HG02759 (cell line): ENCODE measurements around the gene NT5DC4.
"Not testable (repeated sequence)": the region's sequence is repeated elsewhere in the genome, so short reads cannot be mapped to it uniquely, and the experiment has no call there.

Source experiments
- ATAC-seq: cut with Tn5 transposase; IDR thresholded peaks from one replicate; pipeline ENCODE4 v1.9.1; 2021; ENCODE audit warnings: mild to moderate bottlenecking, moderate library complexity; ENCODE audit not compliant: unreplicated experiment

Gene NT5DC4

DNA sequence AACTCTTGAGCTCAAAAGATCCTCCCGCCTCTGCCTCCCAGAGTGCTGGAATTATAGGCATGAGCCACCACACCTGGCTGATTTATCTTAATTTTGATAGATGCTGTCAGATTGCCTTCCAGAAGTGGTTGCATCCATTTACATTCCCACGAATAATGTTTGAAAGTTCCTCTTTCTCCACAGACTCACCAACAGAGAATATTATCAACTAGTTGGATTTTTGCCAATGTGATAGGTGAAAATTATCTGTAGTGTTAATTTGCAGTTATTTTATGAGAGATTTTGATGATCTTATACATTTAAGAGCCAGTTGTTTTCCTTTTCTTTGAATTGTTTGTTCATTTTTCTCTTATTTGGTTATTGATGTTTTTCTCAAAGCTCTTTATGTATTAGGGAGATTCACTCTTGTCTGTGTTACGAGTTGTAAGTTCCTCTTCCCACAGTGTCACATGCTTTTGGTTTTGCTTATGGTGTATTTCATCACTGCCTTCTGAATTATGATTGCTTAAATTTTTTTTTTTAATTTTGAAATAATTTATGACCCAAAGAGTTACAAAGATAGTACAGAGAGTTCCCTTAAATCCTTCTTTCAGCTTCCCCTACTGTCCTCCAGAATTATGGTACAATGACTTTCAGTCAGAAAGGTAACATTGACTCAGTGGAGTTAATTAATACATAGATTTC, 20.7 kb upstream of the NT5DC4 start:
- no peak for ATAC-seq

DNA sequence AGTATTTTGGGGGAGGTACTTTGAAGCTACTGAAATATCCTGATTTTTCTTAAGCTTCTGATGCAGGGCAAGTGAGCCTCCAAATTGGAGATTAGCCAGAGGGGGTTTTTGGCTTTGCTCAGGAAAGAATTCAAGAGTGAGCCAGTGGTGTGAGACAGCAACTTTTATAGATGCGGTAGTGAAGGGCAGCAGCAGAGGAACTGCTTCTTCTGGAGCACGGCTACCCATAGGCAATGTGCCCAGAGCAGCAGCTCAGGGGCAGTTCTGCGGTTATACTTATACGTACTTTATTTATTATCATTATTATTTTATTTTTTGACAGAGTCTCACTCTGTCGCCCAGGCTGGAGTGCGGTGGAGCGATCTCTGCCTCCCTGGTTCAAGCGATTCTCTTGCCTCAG, 19.8 kb upstream of the NT5DC4 start:
- ATAC-seq: no peak

DNA sequence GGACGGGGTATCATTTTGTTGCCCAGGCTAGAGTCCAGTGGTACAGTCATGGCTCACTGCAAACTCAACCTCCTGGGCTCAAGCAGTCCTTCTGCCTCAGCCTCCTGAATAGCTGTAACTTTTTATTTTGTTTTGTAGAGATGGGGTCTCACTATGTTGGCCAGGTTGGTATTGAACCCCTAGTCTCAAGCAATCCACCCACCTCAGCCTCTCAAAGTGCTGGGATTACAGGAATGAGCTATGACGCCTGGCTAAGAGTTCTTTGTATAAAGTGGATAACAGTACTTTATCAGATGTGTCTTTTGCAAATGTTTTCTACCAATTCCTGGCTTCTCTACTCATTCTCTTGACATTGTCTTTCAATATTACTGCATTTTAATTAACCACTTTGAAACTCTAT, 17.1 kb upstream of the NT5DC4 start:
- ATAC-seq: no peak

DNA sequence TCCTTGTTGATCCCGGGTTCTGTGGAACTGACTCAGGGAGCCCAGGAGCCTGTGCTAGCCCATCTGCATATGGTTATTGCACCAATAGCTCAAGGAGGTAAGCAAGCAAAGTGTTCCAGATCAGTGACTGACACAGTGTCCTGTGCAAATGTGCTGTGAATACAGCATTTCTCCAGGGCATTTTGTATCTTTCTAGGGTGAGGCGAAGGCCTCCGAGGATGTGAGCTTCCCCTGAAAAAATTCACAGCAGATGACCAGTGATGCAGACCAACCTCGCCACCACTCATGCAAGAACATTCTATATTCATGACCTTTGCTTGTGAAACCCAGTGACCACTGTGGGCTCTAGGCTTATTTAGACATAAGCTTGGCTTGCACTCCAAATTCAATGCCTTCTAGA, 15.2 kb upstream of the NT5DC4 start:
- no peak for ATAC-seq

DNA sequence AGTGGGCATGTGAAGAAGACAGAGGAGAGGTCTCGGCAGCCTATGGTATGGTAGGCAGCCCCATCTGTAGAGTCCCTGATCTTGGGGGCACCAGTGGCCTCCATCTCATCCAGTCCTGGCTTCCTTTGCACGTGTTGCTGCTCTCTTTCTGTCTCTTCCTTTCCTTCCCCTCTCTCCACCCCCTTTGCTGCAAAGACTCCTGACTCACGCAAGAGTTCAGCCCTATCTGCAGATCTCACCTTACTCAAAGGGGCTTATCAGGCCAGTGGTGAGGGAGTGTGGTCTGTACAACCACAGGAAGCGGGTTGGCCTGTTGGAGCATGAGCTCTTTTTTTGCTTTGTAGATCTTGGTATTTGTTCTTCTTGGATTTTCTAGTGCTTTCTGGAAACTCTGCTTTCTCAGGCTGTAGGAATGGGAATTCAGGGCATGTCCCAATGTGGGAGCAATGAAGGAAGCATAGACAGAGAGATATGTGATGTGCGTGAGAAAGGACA, 14.6 kb upstream of the NT5DC4 start:
- ATAC-seq: peak; percentile 47

DNA sequence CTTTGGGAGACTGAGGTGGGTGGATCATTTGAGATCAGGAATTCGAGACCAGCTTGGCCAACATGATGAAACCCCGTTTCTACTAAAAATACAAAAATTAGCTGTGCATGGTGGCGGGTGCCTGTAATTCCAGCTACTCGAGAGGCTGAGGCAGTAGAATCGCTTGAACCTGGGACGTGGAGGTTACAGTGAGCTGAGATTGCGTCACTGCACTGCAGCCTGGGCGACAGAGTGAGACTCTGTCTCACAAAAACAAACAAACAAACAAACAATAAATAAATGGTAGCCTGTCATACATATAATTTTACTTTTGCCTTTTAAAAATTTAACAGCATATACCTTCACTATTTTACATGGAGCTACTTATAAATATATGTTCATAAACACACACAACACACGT, 13.9 kb upstream of the NT5DC4 start:
- ATAC-seq: not testable (repeated sequence)

DNA sequence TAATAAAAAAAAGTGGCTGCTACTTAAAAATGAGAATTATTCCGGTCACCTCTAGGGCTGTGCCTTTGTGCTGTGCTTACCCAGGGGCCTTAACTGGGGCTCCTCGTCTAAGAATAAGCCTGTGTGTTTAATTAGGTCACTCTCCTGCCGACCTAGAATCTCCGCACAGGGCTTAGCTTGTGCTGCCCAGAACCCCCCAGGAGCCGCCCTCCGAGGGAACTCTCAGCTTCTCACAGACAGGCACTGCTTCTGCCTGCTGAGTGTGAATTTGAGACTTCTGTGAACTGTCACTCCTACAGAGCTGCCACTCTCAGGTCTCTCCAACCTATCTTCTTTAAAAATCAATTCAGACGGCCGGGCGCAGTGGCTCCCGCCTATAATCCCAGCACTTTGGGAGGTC, 11.9 kb upstream of the NT5DC4 start:
- ATAC-seq: no peak

DNA sequence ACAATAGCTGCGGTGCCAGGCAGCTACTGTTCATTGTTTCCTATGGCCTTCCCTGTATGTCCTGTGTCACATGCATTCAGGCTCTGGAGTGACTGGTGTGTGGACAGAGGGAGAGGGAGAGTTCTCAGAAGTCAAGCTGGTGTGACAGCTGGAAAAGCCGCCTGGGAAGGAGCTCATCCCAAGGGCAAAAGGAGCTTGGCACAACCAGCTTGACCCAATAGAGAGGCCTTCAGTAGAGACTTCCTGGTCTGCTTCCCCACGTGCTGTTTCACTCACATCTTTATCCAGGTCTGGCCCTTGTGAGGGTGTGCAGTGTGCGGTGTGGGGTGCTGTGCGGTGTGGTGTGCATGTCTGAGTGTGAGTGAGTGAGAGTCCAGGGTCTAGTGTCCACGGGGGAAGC, 11.1 kb upstream of the NT5DC4 start:
- no peak for ATAC-seq

DNA sequence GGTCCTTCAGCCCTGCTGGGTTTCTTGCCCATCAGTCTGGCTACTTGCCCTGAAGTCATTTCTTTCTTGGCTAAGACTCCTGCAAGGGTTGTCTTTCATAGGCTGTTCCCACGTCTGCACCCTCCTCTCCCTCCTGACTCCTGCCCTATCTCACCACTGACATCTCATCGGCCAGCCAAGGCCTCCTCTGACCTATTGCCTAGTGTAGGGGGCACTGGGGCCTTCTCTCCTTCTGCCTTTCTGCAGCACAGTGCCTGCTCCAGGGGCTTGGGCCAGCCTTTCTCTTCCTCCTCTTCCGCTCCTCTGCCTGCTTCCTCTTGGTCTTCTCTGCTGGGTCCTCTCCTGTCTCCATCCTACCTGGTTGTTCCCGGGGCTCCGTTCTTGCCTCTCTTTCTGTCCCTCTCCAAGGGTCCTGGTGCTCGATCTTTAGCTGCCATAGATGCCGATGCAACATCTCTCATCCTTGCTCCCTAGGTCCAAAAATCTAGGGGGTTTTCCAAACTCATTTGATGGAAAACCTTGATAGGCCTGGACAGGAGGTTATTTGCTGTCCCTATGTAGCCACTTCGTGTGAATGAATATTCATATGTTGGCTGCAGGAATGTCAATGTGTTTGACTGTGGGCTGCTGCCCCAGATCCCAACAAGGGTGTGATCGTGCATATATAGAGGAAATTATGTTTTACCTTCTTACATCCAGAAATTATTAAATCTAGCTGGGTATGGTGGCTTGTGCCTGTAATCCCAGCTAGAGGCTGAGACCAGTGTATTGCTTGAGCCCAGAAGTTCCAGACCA, 9.7 kb upstream of the NT5DC4 start:
- no peak for ATAC-seq

DNA sequence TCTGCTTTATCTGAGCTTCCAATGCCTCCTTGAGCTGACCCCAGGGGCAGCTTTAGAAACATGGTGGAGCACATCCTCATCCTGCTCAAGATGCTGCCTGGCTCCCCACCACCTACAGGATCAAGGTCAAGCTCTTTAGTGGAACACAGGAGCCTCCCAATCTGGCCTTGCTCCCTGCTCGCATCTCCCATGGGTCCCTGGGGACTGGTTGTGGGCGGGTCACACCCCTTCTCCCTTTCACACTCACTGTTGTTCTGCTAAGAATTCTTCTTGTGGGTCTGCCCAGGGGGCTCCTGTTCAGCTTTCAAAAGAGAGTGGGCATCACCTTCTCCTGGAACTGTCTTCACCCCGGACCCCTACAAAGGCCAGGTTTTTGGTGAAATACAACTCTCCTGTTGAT, 8.4 kb upstream of the NT5DC4 start:
- ATAC-seq: no peak

DNA sequence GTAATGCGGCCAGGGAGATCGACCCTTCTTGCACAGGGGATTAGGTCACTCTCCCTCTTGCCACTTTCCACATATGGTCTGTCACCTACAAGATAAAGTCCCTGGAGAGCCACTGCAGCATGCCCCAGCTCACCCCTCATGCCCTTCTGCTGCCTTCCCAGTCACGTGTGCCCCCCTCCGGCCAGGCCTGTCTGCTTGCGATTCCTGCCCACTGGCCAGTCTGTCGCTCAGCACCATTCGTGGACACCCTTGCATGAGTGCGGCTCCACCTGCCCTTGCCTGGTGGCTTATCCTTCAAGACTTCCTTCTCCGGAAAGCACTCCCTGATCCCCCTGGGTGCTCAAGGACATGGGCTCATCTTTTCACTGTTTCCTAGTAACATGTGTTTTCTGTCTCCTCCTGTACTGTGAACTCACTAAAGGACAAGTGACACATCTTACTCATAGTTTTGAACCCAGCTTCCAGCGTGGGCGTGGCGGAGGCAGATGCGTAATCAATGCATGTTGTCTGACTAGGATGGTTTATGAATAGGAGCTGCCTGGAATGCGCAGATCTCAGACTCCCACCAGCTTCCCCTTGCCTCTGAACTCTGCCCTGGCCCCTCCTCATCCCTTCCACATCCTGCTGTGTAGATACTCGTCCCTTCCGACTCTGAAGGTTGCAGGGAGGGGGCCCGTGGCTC, 7.8 kb upstream of the NT5DC4 start:
- ATAC-seq: no peak

DNA sequence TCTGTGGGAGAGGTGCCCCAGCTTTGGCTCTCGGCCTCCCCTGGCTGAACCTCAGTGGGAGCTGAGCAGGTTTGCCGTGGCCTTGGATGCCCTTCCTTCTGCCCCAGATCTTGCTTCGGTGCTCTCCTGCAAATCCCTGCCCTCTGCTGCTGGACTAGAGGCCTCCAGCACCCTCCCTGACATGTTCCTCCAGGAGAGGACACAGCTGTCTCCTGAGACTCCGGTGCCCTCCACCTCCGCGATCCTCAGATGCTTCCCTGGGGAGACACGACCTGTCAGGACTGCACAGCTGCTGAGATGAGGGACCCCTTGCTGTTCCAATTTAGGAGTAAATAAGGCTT, 7.3 kb upstream of the NT5DC4 start:
- no peak for ATAC-seq

DNA sequence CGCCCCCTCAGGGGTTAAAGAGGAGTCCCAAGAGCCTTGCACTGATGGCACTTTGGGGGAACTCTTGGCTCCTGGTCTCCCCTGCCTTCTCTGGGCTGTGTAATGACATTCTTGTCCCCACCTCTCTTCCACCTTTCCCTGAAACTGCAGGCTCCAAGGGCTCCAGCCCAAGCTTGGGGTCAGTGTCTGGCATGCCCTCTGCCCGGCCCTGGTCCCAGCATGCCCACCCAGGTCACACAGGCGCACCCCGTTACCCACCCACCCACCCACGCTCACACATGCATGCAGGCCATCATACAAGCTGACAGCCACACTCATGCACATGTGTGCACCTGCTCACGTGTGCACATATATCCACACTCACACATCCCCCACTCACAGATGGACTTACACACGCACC, 6.9 kb upstream of the NT5DC4 start:
- no peak for ATAC-seq

DNA sequence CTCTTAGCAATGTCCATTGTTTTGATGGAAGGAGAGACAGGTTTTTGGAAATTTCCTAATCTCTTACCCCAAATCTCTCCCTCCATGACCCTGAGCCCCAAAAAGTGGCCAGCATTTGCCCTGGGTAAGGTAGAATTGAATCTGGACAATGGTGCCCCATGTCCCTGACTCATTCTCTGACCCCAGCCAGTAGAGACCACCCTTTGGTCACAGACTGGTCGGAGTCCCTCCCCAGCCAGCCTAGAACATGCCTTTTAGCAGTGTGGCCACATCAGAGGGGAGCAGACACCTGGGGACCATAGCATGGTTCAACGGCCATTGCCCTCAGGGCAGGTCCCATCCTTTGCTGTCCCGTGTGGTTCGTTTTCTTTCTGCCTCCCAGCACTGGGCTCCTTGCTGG, 6.5 kb upstream of the NT5DC4 start:
- ATAC-seq: no peak

DNA sequence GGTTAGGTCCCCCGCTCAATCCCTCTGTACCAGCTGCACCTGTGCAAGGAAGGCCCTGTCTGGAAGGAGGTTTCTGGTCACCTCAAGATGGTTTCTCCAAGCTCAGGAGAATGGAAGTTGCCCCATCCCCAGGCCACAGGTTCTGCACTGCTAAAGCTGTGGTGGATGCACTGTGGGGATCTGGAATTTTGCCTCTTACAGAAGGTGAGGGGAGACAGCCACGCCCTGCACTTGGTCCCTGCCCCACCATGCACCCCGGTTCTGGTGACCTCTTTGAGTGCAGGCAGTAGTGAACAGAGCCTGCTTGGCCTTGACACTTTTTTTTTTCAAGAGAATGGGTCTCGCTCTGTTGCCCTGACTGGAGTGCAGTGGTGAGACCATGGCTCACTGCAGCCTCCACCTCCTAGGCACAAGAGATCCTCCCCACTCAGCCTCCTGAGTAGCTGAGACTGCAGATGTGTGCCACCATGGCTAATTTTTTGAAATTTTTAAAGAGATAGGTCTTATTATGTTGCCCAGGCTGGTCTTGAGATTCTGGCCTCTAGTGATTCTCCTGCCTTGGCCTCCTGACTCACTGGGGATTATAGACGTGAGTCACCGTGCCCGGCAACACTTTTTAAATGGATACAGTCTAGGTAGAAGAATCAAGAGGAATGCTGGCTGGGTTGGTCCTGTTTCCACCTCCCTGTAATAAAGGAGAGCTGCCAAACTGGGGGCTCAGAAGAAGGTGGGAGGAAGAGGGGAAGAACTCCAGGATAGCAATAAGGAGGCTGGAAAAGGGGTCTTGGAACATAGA, 5.8 kb upstream of the NT5DC4 start:
- ATAC-seq: no peak

DNA sequence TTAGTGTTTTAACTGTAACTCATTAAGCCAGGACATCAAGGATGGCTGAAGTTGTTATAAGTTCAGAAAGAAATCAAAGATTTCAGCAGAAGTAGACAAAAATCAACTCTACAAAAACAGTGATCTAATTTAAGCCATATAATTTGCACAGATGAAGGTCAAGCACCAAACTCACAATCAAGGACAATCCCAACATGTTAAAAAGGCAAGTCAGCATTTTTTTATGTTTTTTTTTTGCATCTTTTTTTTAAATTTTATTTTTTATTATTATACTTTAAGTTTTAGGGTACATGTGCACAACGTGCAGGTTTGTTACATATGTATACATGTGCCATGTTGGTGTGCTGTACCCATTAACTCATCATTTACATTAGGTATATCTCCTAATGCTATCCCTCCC, 4.7 kb upstream of the NT5DC4 start:
- ATAC-seq: not testable (repeated sequence)

DNA sequence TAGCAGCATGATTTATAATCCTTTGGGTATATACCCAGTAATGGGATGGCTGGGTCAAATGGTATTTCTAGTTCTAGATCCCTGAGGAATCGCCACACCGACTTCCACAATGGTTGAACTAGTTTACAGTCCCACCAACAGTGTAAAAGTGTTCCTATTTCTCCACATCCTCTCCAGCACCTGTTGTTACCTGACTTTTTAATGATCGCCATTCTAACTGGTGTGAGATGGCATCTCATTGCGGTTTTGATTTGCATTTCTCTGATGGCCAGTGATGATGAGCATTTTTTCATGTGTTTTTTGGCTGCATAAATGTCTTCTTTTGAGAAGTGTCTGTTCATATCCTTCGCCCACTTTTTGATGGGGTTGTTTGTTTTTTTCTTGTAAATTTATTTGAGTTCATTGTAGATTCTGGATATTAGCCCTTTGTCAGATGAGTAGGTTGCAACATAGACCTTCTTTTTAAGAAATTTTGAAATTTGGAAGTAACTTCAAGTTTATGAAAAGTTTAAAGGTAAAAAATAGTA, 3.9 kb upstream of the NT5DC4 start:
- ATAC-seq: not testable (repeated sequence)

DNA sequence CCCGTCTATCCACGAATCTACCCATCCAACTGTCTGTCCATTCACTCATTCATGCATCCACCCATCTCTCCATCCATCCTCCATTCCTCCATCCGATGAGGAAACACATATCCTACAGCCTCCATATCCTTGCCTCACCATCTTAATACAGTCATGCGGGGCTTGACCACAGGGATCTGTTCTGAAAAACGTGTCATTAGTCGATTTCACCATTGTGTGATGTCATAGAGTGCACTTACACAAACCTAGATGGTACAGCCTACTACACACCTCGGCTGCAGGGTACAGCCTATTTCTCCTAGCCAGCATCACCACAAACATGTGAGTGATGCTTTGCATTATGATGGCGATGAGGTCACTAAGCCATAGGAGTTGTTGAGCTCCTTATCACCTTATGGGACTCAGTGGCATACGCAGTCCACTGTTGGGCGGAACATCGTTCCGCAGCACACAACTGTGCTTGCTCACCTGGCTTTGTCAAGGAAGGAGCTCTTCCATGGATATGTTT, 1.9 kb upstream of the NT5DC4 start:
- no peak for ATAC-seq

DNA sequence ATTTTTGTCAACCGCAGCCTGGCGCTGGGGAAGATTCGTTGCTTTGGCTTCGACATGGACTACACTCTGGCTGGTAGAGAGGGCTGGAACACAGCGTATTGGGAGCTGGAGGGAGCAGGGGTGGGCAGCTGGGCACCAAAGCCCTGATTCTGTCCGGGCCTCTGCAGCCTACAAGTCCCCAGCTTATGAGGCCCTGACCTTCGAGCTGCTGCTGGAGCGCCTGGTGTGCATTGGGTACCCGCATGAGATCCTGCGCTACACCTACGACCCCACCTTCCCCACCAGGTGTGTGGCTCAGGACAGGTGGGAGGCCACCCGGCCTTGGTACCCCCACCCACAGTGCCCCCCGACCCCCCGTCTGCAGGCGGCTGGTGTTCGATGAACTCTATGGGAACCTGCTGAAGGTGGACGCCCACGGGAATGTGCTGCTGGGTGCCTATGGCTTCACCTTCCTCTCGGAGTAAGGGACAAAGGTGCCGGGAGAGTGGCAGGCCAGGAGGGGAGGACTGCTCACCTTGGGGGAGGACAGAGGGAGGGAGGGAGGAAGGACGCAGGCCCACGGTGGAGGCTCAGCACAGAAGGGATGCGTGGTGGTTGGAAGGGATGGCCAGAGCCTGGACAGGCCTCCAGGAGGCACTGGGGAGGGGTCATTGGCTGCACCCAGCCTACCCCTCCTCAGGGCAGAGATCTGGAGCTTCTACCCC, 1.2 kb downstream of the NT5DC4 start:
- ATAC-seq: no peak
